Loucy (cell line): Measurements from ENCODE around the gene SMTNL2.

Experiments used
- H2AFZ ChIP-seq: fragments of 200-600 bp; sonication (generic); 2 replicates; pipeline ENCODE4 v1.6.0; 2016; ENCODE audit warnings: antibody characterized with exemption, mild to moderate bottlenecking, low read length, moderate library complexity
- H3F3A ChIP-seq: fragments of 200-600 bp; 2 replicates; pipeline ENCODE4 v1.6.0; 2016; ENCODE audit warnings: antibody characterized with exemption, low read depth, mild to moderate bottlenecking
- H3K27me3 ChIP-seq: fragments of 200-600 bp; sonication (generic); 2 replicates; pipeline ENCODE4 v1.6.1; 2014; ENCODE audit warnings: low read length, mild to moderate bottlenecking; ENCODE audit not compliant: insufficient read depth, poor library complexity, severe bottlenecking
- H3K36me3 ChIP-seq: fragments of 200-600 bp; sonication (generic); 2 replicates; pipeline ENCODE4 v1.6.1; 2016; ENCODE audit warnings: low read length; ENCODE audit not compliant: insufficient read depth
- H3K4me1 ChIP-seq: fragments of 200-600 bp; sonication (generic); 2 replicates; pipeline ENCODE4 v1.5.1; 2014; ENCODE audit warnings: low read length, mild to moderate bottlenecking; ENCODE audit not compliant: insufficient read depth, poor library complexity, severe bottlenecking
- H3K4me2 ChIP-seq: fragments of 200-600 bp; sonication (generic); 2 replicates; pipeline ENCODE4 v1.6.0; 2014; ENCODE audit warnings: antibody characterized with exemption, low read length, low read depth, mild to moderate bottlenecking; ENCODE audit not compliant: poor library complexity, severe bottlenecking
- H3K4me3 ChIP-seq: fragments of 200-600 bp; sonication (generic); 2 replicates; pipeline ENCODE4 v1.5.1; 2014; ENCODE audit warnings: low read length, mild to moderate bottlenecking, mixed read lengths; ENCODE audit not compliant: poor library complexity, severe bottlenecking
- H3K79me2 ChIP-seq: fragments of 200-600 bp; sonication (generic); 2 replicates; pipeline ENCODE4 v1.6.1; 2014; ENCODE audit warnings: low read length; ENCODE audit not compliant: insufficient read depth
- H3K9ac ChIP-seq: fragments of 200-600 bp; sonication (generic); 2 replicates; pipeline ENCODE4 v1.6.0; 2014; ENCODE audit warnings: mild to moderate bottlenecking, low read depth, low read length, moderate library complexity; ENCODE audit not compliant: poor library complexity, severe bottlenecking
- H3K9me2 ChIP-seq: fragments of 200-600 bp; sonication (generic); replicated peaks from 2 replicates; pipeline ENCODE4 v1.6.1; 2016; ENCODE audit warnings: low read depth, low read length, mixed read lengths
- H3K9me3 ChIP-seq: fragments of 200-600 bp; sonication (generic); 2 replicates; pipeline ENCODE4 v1.6.1; 2014; ENCODE audit warnings: mild to moderate bottlenecking, antibody characterized with exemption, low read length, low read depth; ENCODE audit not compliant: insufficient read depth
- H4K20me1 ChIP-seq: fragments of 200-600 bp; sonication (generic); 2 replicates; pipeline ENCODE4 v1.6.0; 2014; ENCODE audit warnings: antibody characterized with exemption, low read length, mild to moderate bottlenecking; ENCODE audit not compliant: insufficient read depth, poor library complexity, severe bottlenecking
- EZH2phosphoT487 ChIP-seq: fragments of 200-600 bp; IDR thresholded peaks from 2 replicates; pipeline ENCODE4 v1.6.1; 2018; ENCODE audit warnings: antibody characterized with exemption, mild to moderate bottlenecking, moderate library complexity, borderline replicate concordance
- TF ChIP-seq, protein P1 (sequence below): fragments of 200-600 bp; sonication (generic); conservative IDR thresholded peaks from 2 replicates; pipeline ENCODE4 v1.5.1; 2014; ENCODE audit warnings: mild to moderate bottlenecking, antibody characterized with exemption, low read length

SMTNL2 gene

DNA sequence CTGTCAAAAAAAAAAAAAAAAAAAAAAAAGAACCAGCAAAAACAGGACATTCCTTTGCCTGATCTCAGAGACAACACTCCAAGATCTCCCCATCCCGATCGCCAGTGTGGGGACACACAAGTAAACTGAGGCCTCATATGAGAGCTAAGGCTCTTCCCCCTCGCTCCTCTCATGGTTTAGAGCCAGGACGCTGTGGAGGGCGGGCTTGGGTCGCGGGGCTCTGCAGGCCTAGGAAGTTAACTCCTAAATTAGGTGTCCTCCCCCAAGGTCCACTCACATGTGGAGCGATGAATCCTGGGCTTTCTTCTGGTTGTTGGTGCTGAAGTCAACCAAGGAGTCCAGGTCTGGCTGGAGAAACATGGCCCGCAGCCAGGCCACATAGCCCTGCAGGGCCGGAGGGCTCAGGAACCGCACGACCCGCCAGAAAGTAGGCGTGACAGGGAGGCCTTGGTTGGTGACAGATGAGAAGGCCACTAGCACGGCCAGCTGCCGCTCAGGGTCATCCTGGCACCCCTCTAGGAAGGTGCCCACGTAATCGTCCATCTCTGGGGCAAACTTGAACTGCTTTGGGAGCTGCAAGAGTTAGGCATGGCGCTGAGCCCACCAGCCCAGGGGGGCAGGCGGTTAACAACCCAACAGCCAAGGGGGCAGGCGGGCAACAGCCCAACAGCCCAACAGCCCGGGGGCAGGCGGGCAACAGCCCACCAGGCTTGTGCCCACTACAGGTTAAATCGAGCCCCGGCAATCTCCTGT is 34.4 kb upstream of the SMTNL2 start:
- H3F3A ChIP-seq = no peaks in the 10 kb centered on the region
- peaks cover 26% of the 10 kb centered on the region; the same call in 1 of the 2 replicates for H3K36me3 ChIP-seq
- no peaks in the 10 kb centered on the region for H3K9me3 ChIP-seq
- H3K9ac ChIP-seq = no peak overlapping the region
- no peaks in the 10 kb centered on the region for H3K9me2 ChIP-seq
- H2AFZ ChIP-seq = no peak overlapping the region
- no peak overlapping the region for H3K4me2 ChIP-seq
- TF ChIP-seq EZH2phosphoT487 = no peak
- TF ChIP-seq, protein P1, sequence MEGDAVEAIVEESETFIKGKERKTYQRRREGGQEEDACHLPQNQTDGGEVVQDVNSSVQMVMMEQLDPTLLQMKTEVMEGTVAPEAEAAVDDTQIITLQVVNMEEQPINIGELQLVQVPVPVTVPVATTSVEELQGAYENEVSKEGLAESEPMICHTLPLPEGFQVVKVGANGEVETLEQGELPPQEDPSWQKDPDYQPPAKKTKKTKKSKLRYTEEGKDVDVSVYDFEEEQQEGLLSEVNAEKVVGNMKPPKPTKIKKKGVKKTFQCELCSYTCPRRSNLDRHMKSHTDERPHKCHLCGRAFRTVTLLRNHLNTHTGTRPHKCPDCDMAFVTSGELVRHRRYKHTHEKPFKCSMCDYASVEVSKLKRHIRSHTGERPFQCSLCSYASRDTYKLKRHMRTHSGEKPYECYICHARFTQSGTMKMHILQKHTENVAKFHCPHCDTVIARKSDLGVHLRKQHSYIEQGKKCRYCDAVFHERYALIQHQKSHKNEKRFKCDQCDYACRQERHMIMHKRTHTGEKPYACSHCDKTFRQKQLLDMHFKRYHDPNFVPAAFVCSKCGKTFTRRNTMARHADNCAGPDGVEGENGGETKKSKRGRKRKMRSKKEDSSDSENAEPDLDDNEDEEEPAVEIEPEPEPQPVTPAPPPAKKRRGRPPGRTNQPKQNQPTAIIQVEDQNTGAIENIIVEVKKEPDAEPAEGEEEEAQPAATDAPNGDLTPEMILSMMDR = no peak
- no peaks in the 10 kb centered on the region for H3K27me3 ChIP-seq
- H3K79me2 ChIP-seq = peaks cover 23% of the 10 kb centered on the region
- peaks cover 20% of the 10 kb centered on the region for H3K4me1 ChIP-seq
- H4K20me1 ChIP-seq = peaks cover 8% of the 10 kb centered on the region
- no peak overlapping the region for H3K4me3 ChIP-seq

DNA sequence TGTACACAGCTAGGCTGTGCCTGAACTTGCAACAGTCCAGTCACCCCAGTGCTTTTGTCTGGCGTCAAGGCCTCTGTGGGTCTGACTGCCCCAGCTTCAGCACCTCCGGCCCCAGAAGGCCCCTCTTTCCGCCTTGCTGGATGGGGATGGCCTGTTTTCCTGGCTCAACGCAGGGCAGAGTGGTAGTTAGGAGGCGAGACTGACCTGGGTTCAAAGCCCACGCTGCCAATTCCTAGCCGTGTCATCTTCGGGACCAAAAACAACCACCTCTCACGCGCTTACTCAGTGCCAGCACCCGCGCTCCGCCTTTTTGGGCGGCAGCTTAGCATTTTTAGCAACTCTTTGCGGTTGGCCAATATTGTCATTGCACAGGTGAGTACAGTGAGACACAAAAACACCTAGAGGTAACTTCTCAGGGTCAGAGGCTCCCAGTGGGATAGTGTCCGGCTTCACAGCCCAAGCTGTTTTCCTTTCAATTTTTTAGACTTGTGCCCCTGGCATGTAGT is 33.7 kb upstream of the SMTNL2 start:
- Histone ChIP-seq H3K79me2 (peaks cover 25% of the 10 kb centered on the region), H3K27me3 (no peaks in the 10 kb centered on the region), H3K4me1 (peaks cover 21% of the 10 kb centered on the region), H3F3A (no peaks in the 10 kb centered on the region), H2AFZ (no peak overlapping the region), H3K9me2 (no peaks in the 10 kb centered on the region), H3K9me3 (no peaks in the 10 kb centered on the region), H3K9ac (no peak overlapping the region), H3K4me2 (no peak overlapping the region), H3K4me3 (no peak overlapping the region), H4K20me1 (peaks cover 8% of the 10 kb centered on the region), H3K36me3 (peaks cover 26% of the 10 kb centered on the region; the same call in 1 of the 2 replicates)
- no peak for TF ChIP-seq EZH2phosphoT487
- TF ChIP-seq, protein P1 = no peak

DNA sequence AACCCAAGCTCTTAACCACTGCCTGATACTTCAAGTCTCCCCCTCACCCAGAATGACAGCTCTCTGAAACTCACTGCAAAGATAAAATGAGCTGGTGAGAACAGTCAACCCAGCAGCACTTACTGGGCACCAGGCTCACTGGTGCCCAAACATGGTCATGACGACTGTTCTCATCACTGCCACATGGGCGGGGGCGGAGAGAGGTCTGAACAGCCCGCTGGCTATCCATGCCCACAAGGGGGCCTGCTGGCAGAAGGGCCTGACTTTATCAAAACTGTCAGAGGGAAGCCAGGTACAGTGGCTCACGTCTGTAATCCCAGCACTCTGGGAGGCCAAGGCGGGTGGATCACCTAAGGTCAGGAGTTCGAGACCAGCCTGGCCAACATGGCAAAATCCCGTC is 33.2 kb upstream of the SMTNL2 start:
- no peaks in the 10 kb centered on the region for H3K27me3 ChIP-seq
- H2AFZ ChIP-seq = no peak overlapping the region
- peaks cover 30% of the 10 kb centered on the region for H3K79me2 ChIP-seq
- H3K9me3 ChIP-seq = no peaks in the 10 kb centered on the region
- H3K4me1 ChIP-seq = peaks cover 27% of the 10 kb centered on the region
- no peaks in the 10 kb centered on the region for H3K9me2 ChIP-seq
- H3K36me3 ChIP-seq = peaks cover 26% of the 10 kb centered on the region; the same call in 1 of the 2 replicates
- H3K4me2 ChIP-seq = no peak overlapping the region
- H3K4me3 ChIP-seq = no peak overlapping the region
- TF ChIP-seq, protein P1 = peak; percentile 46; the same call in 1 of the 2 replicates
- TF ChIP-seq EZH2phosphoT487 = no peak
- no peaks in the 10 kb centered on the region for H3F3A ChIP-seq
- H4K20me1 ChIP-seq = peaks cover 8% of the 10 kb centered on the region
- H3K9ac ChIP-seq = no peak overlapping the region
